ENCODE data around the gene RPTOR. TPM values are rescaled to one million over a fixed set of nuclear protein-coding genes. Genes with fewer than 3 reads are reported as not detected.

Gene RPTOR
- polyA plus RNA-seq, 1 donor (not counting 4 experiments of a cell fraction or from before 2014, with no cell fraction given), result 4.0 TPM

- H2AFZ ChIP-seq (ENCODE audit: control insufficient read depth, low read length), result peak overlapping the region; percentile 73
These were observed 18.3 kb upstream of the RPTOR start for GRCh38 chr17:80526116-80526910.

GRCh38 chr17:80527016-80527645 lies 17.5 kb upstream of the RPTOR start:
- Histone ChIP-seq H3K4me2 (ENCODE audit: control insufficient read depth, extremely low read depth, insufficient read depth, low read depth, low read length) (peak overlapping the region; percentile 66), H3K9ac (ENCODE audit: control insufficient read depth, extremely low read depth, insufficient read depth, low read length) (no peak overlapping the region), H3K36me3 (ENCODE audit: control insufficient read depth in 2 of 2, extremely low read depth in 1 of 2, insufficient read depth in 2 of 2, low read length in 2 of 2) (no peaks in the 10 kb centered on the region), H3K27ac (ENCODE audit: control insufficient read depth, insufficient read depth, low read length) (peak overlapping the region; percentile 48), H3K27me3 (ENCODE audit: control insufficient read depth, extremely low read depth, insufficient read depth, low read length) (no peaks in the 10 kb centered on the region), H3K4me1 (ENCODE audit: control insufficient read depth, extremely low read depth, insufficient read depth, low read length) (peaks cover 15% of the 10 kb centered on the region), H3K4me3 (ENCODE audit: control insufficient read depth in 2 of 3, extremely low read depth in 1 of 3, insufficient read depth in 2 of 3, low read depth in 1 of 3, low read length in 3 of 3) (no peak overlapping the region), H4K20me1 (ENCODE audit: control insufficient read depth, extremely low read depth, insufficient read depth, low read length) (no peaks in the 10 kb centered on the region), H2AFZ (ENCODE audit: control insufficient read depth, low read length) (peak overlapping the region; percentile 73), H3K9me3 (ENCODE audit: control insufficient read depth, low read depth, low read length) (no peaks in the 10 kb centered on the region), H3K79me2 (ENCODE audit: control insufficient read depth, insufficient read depth, low read length) (no peaks in the 10 kb centered on the region), H3K9me1 (ENCODE audit: control insufficient read depth, extremely low read depth, insufficient read depth, low read length) (no peaks in the 10 kb centered on the region)
- no peak for TF ChIP-seq CTCF (optimal IDR thresholded peaks at IDR 0.05 in 1 of 3, IDR thresholded peaks at IDR 0.05 in 1 of 3, conservative IDR thresholded peaks at IDR 0.05 in 1 of 3; ENCODE audit: extremely low read depth in 1 of 3, insufficient read depth in 2 of 3, low read length in 3 of 3)
- no peak for TF ChIP-seq EZH2 (IDR thresholded peaks at IDR 0.05; ENCODE audit: low read length)
- dilution Hi-C loops (cut with MboI; ENCODE audit: extremely low pct_ligation_motif_present, low sequenced_read_pairs), result no loop called here
- FAIRE-seq, result peak; percentile 82
- peak; percentile 23 for DNase-seq (ENCODE audit: low read depth, low spot score)

More at GRCh38 chr17:80526116-80526910, 18.3 kb upstream of the RPTOR start:
- Histone ChIP-seq H3K79me2 (ENCODE audit: control insufficient read depth, insufficient read depth, low read length) (no peaks in the 10 kb centered on the region), H4K20me1 (ENCODE audit: control insufficient read depth, extremely low read depth, insufficient read depth, low read length) (no peaks in the 10 kb centered on the region), H3K27ac (ENCODE audit: control insufficient read depth, insufficient read depth, low read length) (peak overlapping the region; percentile 40), H3K4me2 (ENCODE audit: control insufficient read depth, extremely low read depth, insufficient read depth, low read depth, low read length) (peak overlapping the region; percentile 66), H3K27me3 (ENCODE audit: control insufficient read depth, extremely low read depth, insufficient read depth, low read length) (peaks cover 3% of the 10 kb centered on the region), H3K9me3 (ENCODE audit: control insufficient read depth, low read depth, low read length) (no peaks in the 10 kb centered on the region), H3K4me1 (ENCODE audit: control insufficient read depth, extremely low read depth, insufficient read depth, low read length) (peaks cover 15% of the 10 kb centered on the region), H3K9ac (ENCODE audit: control insufficient read depth, extremely low read depth, insufficient read depth, low read length) (no peak overlapping the region), H3K9me1 (ENCODE audit: control insufficient read depth, extremely low read depth, insufficient read depth, low read length) (no peaks in the 10 kb centered on the region), H3K36me3 (ENCODE audit: control insufficient read depth in 2 of 2, extremely low read depth in 1 of 2, insufficient read depth in 2 of 2, low read length in 2 of 2) (no peaks in the 10 kb centered on the region), H3K4me3 (ENCODE audit: control insufficient read depth in 2 of 3, extremely low read depth in 1 of 3, insufficient read depth in 2 of 3, low read depth in 1 of 3, low read length in 3 of 3) (no peak overlapping the region)
- no peak for TF ChIP-seq EZH2 (IDR thresholded peaks at IDR 0.05; ENCODE audit: low read length)
- no peak for TF ChIP-seq CTCF (optimal IDR thresholded peaks at IDR 0.05 in 1 of 3, IDR thresholded peaks at IDR 0.05 in 1 of 3, conservative IDR thresholded peaks at IDR 0.05 in 1 of 3; ENCODE audit: extremely low read depth in 1 of 3, insufficient read depth in 2 of 3, low read length in 3 of 3)
- DNase-seq (ENCODE audit: low read depth, low spot score), result no peak
- dilution Hi-C loops (cut with MboI; ENCODE audit: extremely low pct_ligation_motif_present, low sequenced_read_pairs), result no loop called here
- no peak for FAIRE-seq

Data from keratinocyte (primary cell).